Measurements from ENCODE around the gene PIP.
"Not testable (repeated sequence)": the region's sequence is repeated elsewhere in the genome, so short reads cannot be mapped to it uniquely, and the experiment has no call there.

Gene PIP

DNA sequence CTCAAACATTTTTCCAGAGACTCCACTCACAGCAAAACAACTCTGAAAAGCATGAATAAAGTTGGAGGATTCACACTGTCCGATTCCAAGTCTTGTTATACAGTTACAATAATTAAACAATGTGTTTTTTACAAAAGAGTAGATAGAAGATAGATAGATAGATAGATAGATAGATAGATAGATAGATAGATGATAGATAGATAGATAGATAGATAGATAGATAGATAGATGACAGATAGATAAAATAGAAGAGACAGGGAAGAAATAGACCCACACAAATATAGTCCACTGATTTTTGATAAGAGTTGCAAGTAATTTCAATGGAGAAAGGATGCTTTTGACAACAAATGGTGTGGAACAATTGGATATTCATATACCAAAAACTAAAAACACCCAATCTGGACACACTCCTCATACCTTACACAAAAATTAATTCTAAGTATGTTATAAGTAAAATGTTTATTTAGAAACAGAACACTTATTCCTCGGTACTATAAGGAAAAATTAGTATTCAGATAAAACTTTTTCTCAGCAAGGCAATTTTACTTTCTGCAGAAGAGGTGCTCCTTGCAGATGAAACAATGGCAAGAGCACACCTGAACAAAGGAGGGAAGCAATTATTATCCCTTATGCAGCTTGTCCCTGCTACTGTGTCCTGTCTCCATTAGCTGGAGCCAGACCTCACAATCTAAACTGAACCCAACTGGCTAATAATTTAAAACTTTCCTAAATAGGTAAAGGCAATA, 45.7 kb downstream of the PIP start:
- no peak for DNase-seq (ENCODE audit: low read depth)

DNA sequence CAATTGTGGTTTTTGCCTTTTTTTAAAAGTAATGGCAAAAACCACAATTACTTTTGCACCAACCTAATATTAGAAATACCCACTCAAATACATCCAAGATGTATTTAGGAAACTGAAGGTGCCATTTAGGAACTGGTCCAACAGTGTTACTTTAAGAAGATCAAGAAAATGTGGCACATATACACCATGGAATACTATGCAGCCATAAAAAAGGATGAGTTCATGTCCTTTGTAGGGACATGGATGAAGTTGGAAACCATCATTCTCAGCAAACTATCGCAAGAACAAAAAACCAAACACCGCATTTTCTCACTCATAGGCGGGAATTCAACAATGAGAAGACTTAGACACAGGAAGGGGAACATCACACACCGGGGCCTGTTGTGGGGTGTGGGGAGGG, 48.9 kb downstream of the PIP start:
- DNase-seq (ENCODE audit: low read depth): not testable (repeated sequence)

DNA sequence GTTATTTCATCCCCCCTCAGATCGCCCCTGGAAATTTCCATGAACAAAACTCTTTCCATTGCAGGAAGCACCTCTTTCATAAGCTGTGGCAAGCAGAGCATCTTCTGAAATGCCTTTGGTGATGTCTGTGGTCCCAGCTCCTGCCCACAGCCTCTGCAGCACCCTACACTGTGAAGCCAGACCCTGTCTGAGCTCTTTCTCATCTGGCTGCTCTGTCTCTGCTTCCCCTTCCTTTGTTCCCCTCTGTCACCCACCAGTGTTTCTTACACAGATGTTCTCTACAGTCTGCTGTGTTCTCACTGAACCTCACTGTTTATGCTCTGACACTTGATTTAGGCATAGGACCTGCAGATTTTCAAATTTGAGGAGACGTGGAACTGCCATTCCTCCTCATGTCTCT, 49.5 kb downstream of the PIP start:
- DNase-seq (ENCODE audit: low read depth): no peak

DNA sequence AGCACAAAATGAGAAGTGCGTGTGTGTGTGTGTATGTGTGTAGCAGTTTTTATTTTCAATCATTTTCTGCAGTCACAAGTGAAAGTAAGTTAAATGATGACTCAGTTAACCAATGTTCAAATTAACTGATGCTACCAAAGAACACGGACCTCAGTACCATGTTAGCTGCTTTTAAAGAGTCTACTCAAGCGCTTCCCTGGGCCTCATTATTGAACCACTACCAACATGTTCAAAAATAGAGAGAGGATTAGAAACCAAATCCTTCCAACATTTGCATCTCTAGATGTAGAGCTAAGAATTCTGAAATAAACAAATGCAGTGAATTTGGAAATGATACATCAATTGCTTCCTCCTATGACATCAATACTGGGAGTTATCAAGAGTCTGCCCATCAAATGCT, 51.1 kb downstream of the PIP start, which contains the start of gene TAS2R39:
Gene TAS2R39, plus strand, starts transcription at position 396 of the 400 bp plus-strand sequence. Its CDS starts 0 bp downstream, at position 396.
- DNase-seq (ENCODE audit: low read depth): no peak

DNA sequence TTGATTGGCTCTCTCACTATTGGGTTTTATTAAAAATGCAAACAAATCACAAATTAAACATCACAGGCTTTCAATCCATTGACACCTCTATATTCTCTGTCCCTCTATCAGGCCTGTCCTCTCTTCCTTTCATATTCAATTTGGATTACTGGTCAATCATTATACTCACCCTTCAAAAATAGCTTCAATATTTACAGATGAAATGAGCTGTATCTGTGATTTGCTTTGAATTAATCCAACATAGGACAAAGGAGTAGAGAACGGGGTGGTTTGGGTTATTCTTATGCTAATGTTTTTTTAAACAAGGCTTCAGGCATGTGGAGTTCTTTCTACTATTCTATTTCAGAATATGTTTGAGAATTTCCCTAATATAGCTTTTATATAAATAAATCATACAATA, 53.7 kb downstream of the PIP start:
- DNase-seq (ENCODE audit: low read depth): no peak

DNA sequence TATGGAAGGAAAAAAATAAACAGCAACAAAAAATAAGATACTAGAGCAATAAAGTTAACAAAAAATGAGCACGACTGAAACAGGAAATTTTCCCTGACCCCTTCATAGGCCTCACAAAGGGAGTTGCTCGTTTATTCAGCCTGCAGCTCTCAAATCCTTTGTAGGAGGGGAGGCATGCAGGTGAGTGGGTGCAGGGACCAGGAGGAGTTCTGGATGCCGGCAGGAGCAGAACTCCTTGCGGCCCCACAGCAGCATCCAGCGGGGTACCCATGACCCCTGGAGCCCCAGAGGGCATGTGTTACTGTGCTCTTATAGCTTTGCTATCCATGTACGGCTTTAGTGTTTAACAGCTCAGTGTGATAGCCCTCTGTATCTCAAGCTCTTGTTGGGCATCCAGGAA, 57.1 kb downstream of the PIP start:
- no peak for DNase-seq (ENCODE audit: low read depth)

Data from activated T-cell treated with anti-CD3 and anti-CD28 coated beads for 24 hours (primary cell).